ENCODE results near the gene RETREG1.

- TF ChIP-seq CTCF (IDR thresholded peaks at IDR 0.05; ENCODE audit: low read length), result no peak
- TF ChIP-seq EZH2 (IDR thresholded peaks at IDR 0.05; ENCODE audit: borderline replicate concordance, low read length), result no peak
Observed at GRCh38 chr5:16490911-16491310, 125.9 kb downstream of the RETREG1 start.
